Gastroesophageal sphincter (tissue), 4 donors: ENCODE results near the gene PNPLA5. TPM values are rescaled to one million over a fixed set of nuclear protein-coding genes. Genes with fewer than 3 reads are reported as not detected.

ENCODE experiments used
- ATAC-seq: fragments of 150-250 bp; one replicate; pipeline ENCODE4 v1.9.1; 2016; ENCODE audit warnings: mild to moderate bottlenecking, moderate library complexity
- H3K27ac ChIP-seq, 4 donors: fragments of 200-600 bp; sonication (generic) in 3 of 4; 1 replicate in 3 of 4; 2 replicates in 1 of 4; pipeline ENCODE4 v1.5.1; 2016 to 2019
- H3K27me3 ChIP-seq: fragments of 200-600 bp; sonication (generic); one replicate; pipeline ENCODE4 v1.5.1; 2019
- H3K36me3 ChIP-seq, 2 donors: fragments of 200-600 bp; sonication (generic); one replicate each; pipeline ENCODE4 v1.5.1; 2019; ENCODE audit warnings: control low read depth in 1 of 2
- H3K4me1 ChIP-seq, 3 donors: fragments of 200-600 bp; sonication (generic); 1 replicate in 2 of 3; 2 replicates in 1 of 3; pipeline ENCODE4 v1.5.1; 2016 to 2019; ENCODE audit warnings: control low read depth in 2 of 3
- H3K4me3 ChIP-seq, 2 donors: fragments of 200-600 bp; sonication (generic); one replicate each; pipeline ENCODE4 v1.5.1; 2019; ENCODE audit warnings: mild to moderate bottlenecking in 1 of 2, moderate library complexity in 1 of 2
- H3K9me3 ChIP-seq, 3 donors: fragments of 200-600 bp; sonication (generic); one replicate each; pipeline ENCODE4 v1.5.1; 2017 to 2019; ENCODE audit warnings: control low read depth in 2 of 3
- CTCF ChIP-seq, 4 experiments: fragments of 200-600 bp in 2 of 4; fragments of 450-650 bp in 2 of 4; sonication (generic) in 1 of 4; IDR thresholded peaks; one replicate each; pipeline ENCODE4 v1.5.1; 2017 to 2019; ENCODE audit warnings: antibody characterized with exemption in 4 of 4, mild to moderate bottlenecking in 2 of 4, moderate library complexity in 2 of 4
- EP300 ChIP-seq: sonication (generic); formaldehyde crosslinking; IDR thresholded peaks from one replicate; pipeline ENCODE4 v1.6.1; 2017; ENCODE audit warnings: antibody characterized with exemption, mild to moderate bottlenecking
- POLR2A ChIP-seq, 2 donors: fragments of 450-650 bp; IDR thresholded peaks; one replicate each; pipeline ENCODE4 v1.6.1; 2017; ENCODE audit warnings: antibody characterized with exemption in 2 of 2, mild to moderate bottlenecking in 2 of 2, moderate library complexity in 1 of 2
- POLR2AphosphoS5 ChIP-seq: sonication (generic); formaldehyde crosslinking; IDR thresholded peaks from one replicate; pipeline ENCODE4 v1.6.1; 2017; ENCODE audit warnings: antibody characterized with exemption
- WGBS, 2 donors: methylation state at CpG; one replicate each; pipeline ENCODE4 v1.1.5; 2018; ENCODE audit warnings: low coverage in 1 of 2; 5-methylcytosine and 5-hydroxymethylcytosine counted together
- total RNA-seq, 4 donors: library from RNA; depleted of rRNA; stranded (reverse); fragments of >200 nt; gene quantifications; one replicate each; pipeline ENCODE4 v1.1.0, GENCODE V29; 2016

Gene PNPLA5
- total RNA-seq, 4 donors from 2014 or later: not detected

- ATAC-seq: no peak
- TF ChIP-seq EP300 (no peak), POLR2A (IDR thresholded peaks at IDR 0.05) (no peak), CTCF (IDR thresholded peaks at IDR 0.05) (no peak), POLR2AphosphoS5 (no peak)
- H3K4me1 ChIP-seq: peaks cover 0 to 15% (median 7%) of the 10 kb centered on the region in 3 donors
- H3K27ac ChIP-seq: no peak overlapping the region
- H3K9me3 ChIP-seq: no peaks in the 10 kb centered on the region
- H3K4me3 ChIP-seq: no peak overlapping the region
- no peaks in the 10 kb centered on the region for H3K36me3 ChIP-seq
- peaks cover 78% of the 10 kb centered on the region for H3K27me3 ChIP-seq
- WGBS, 2 donors: 100% methylated on average over 1 of the region's 5 CpGs; no CpG with 5 or more reads in 1 of the 2 donors
Measured at GRCh38 chr22:43893266-43893665, 1.5 kb upstream of the PNPLA5 start.

- no peak for ATAC-seq
- Histone ChIP-seq H3K36me3 (no peaks in the 10 kb centered on the region), H3K27ac (no peak overlapping the region), H3K27me3 (peaks cover 86% of the 10 kb centered on the region), H3K4me1 (peaks cover 0 to 15% (median 7%) of the 10 kb centered on the region in 3 donors), H3K4me3 (no peak overlapping the region), H3K9me3 (no peaks in the 10 kb centered on the region)
- 58 to 60% methylated on average over 5 to 6 of the region's 15 CpGs for WGBS, 2 donors
- TF ChIP-seq CTCF (IDR thresholded peaks at IDR 0.05) (no peak), POLR2AphosphoS5 (no peak), EP300 (no peak), POLR2A (IDR thresholded peaks at IDR 0.05) (no peak)
Measured at GRCh38 chr22:43892183-43892894, 526 bp upstream of the PNPLA5 start.

GRCh38 chr22:43890901-43891331 lies 897 bp downstream of the PNPLA5 start:
- ATAC-seq: no peak
- Histone ChIP-seq H3K4me3 (no peak overlapping the region), H3K27ac (no peak overlapping the region), H3K27me3 (peaks cover 95% of the 10 kb centered on the region), H3K36me3 (no peaks in the 10 kb centered on the region), H3K9me3 (no peaks in the 10 kb centered on the region), H3K4me1 (peaks cover 0 to 15% (median 7%) of the 10 kb centered on the region in 3 donors)
- TF ChIP-seq POLR2AphosphoS5 (no peak), CTCF (IDR thresholded peaks at IDR 0.05) (no peak), EP300 (no peak), POLR2A (IDR thresholded peaks at IDR 0.05) (no peak)
- no CpG with 5 or more reads among the region's 24 CpGs for WGBS, 2 donors

GRCh38 chr22:43889860-43890253 lies 2.0 kb downstream of the PNPLA5 start:
- H3K27me3 ChIP-seq: peaks cover 97% of the 10 kb centered on the region
- H3K4me3 ChIP-seq: no peak overlapping the region
- 17 to 50% methylated on average over 1 to 2 of the region's 4 CpGs for WGBS, 2 donors
- no peaks in the 10 kb centered on the region for H3K36me3 ChIP-seq
- H3K9me3 ChIP-seq: no peaks in the 10 kb centered on the region
- H3K4me1 ChIP-seq: peaks cover 0 to 15% (median 7%) of the 10 kb centered on the region in 3 donors
- H3K27ac ChIP-seq: no peak overlapping the region
- no peak for ATAC-seq
- TF ChIP-seq POLR2AphosphoS5 (no peak), CTCF (IDR thresholded peaks at IDR 0.05) (no peak), EP300 (no peak), POLR2A (IDR thresholded peaks at IDR 0.05) (no peak)
